Measurements from ENCODE around the gene ACP3.

Gene ACP3

GRCh38 chr3:132321304-132321703, 4.1 kb downstream of the ACP3 start:
- no peak for DNase-seq

GRCh38 chr3:132325103-132325606, 7.9 kb downstream of the ACP3 start:
- no peak for DNase-seq

- no peak for DNase-seq
Measured at GRCh38 chr3:132325634-132326033, 8.4 kb downstream of the ACP3 start.

- no peak for DNase-seq
Measured at GRCh38 chr3:132326251-132326650, 9.0 kb downstream of the ACP3 start.

- DNase-seq = no peak
Measured at GRCh38 chr3:132332082-132332481, 14.9 kb downstream of the ACP3 start.

- DNase-seq = no peak
Measured at GRCh38 chr3:132332508-132332907, 15.3 kb downstream of the ACP3 start.

- DNase-seq = no peak
Measured at GRCh38 chr3:132341746-132342145, 24.5 kb downstream of the ACP3 start.

GRCh38 chr3:132342183-132342582, 25.0 kb downstream of the ACP3 start:
- DNase-seq = no peak

- DNase-seq = no peak
Measured at GRCh38 chr3:132342610-132343009, 25.4 kb downstream of the ACP3 start.

- DNase-seq = no peak
Measured at GRCh38 chr3:132343018-132343612, 25.9 kb downstream of the ACP3 start.

- no peak for DNase-seq
Measured at GRCh38 chr3:132344666-132345280, 27.6 kb downstream of the ACP3 start.

- DNase-seq = no peak
Measured at GRCh38 chr3:132346841-132347736, 29.9 kb downstream of the ACP3 start.

- DNase-seq = no peak
Measured at GRCh38 chr3:132347811-132348210, 30.6 kb downstream of the ACP3 start.

GRCh38 chr3:132348531-132348930, 31.3 kb downstream of the ACP3 start:
- no peak for DNase-seq

- DNase-seq = no peak
Measured at GRCh38 chr3:132350814-132351213, 33.6 kb downstream of the ACP3 start.

GRCh38 chr3:132351222-132351806, 34.1 kb downstream of the ACP3 start:
- DNase-seq = no peak

- DNase-seq = peak; percentile 48 to 60
Measured at GRCh38 chr3:132352556-132353143, 35.4 kb downstream of the ACP3 start.

GRCh38 chr3:132354916-132355702, 37.9 kb downstream of the ACP3 start:
- no peak for DNase-seq

- DNase-seq = no peak
Measured at GRCh38 chr3:132356568-132356967, 39.4 kb downstream of the ACP3 start.

- DNase-seq = no peak
Measured at GRCh38 chr3:132360717-132361116, 43.5 kb downstream of the ACP3 start.

GRCh38 chr3:132362329-132362728, 45.1 kb downstream of the ACP3 start:
- DNase-seq = no peak

GRCh38 chr3:132368515-132368914, 51.3 kb downstream of the ACP3 start:
- no peak for DNase-seq
